Skeletal muscle tissue (tissue), 4 donors: ENCODE results near the gene TEX19. TPM values are rescaled to one million over a fixed set of nuclear protein-coding genes. Genes with fewer than 3 reads are reported as not detected.

Experiments used
- H3K27ac ChIP-seq: one replicate; pipeline ENCODE4 v1.7.0; 2013; ENCODE audit warnings: mild to moderate bottlenecking, low read depth, low read length, inconsistent platforms
- H3K27me3 ChIP-seq, 3 donors: one replicate each; pipeline ENCODE4 v1.7.0; 2013; ENCODE audit warnings: low read length in 3 of 3; ENCODE audit not compliant: control insufficient read depth in 3 of 3, insufficient read depth in 3 of 3
- H3K36me3 ChIP-seq, 3 donors: one replicate each; pipeline ENCODE4 v1.7.0; 2013; ENCODE audit warnings: low read length in 3 of 3; ENCODE audit not compliant: control insufficient read depth in 3 of 3, insufficient read depth in 3 of 3
- H3K4me1 ChIP-seq, 3 donors: one replicate each; pipeline ENCODE4 v1.7.0; 2013; ENCODE audit warnings: low read length in 3 of 3, mild to moderate bottlenecking in 3 of 3; ENCODE audit not compliant: control insufficient read depth in 3 of 3, insufficient read depth in 3 of 3
- H3K4me3 ChIP-seq, 3 donors: one replicate each; pipeline ENCODE4 v1.7.0; 2013; ENCODE audit warnings: low read length in 3 of 3
- H3K9ac ChIP-seq, 3 donors: one replicate each; pipeline ENCODE4 v1.7.0; 2013; ENCODE audit warnings: low read length in 3 of 3, mild to moderate bottlenecking in 3 of 3, moderate library complexity in 2 of 3, low read depth in 1 of 3
- H3K9me3 ChIP-seq, 3 donors: one replicate each; pipeline ENCODE4 v1.7.0; 2013; ENCODE audit warnings: low read length in 3 of 3; ENCODE audit not compliant: control insufficient read depth in 3 of 3
- total RNA-seq: library from RNA; depleted of rRNA; stranded (reverse); fragments of >200 nt; gene quantifications from one replicate; pipeline ENCODE4 v1.2.3, GENCODE V29; 2014
- donor health status: Osteomylitis.

Gene TEX19
- total RNA-seq, 1 donor from 2014 or later = 0.52 TPM

- H3K36me3 ChIP-seq = no peaks in the 10 kb centered on the region
- H3K27ac ChIP-seq = no peak overlapping the region
- peaks cover 0 to 12% (median 6%) of the 10 kb centered on the region in 3 donors for H3K27me3 ChIP-seq
- peaks cover 0 to 3% (median 2%) of the 10 kb centered on the region in 3 donors for H3K4me1 ChIP-seq
- no peak overlapping the region for H3K4me3 ChIP-seq
- no peak overlapping the region for H3K9ac ChIP-seq
- no peaks in the 10 kb centered on the region for H3K9me3 ChIP-seq
Measured at GRCh38 chr17:82322526-82323453, 36.3 kb upstream of the TEX19 start.

DNA sequence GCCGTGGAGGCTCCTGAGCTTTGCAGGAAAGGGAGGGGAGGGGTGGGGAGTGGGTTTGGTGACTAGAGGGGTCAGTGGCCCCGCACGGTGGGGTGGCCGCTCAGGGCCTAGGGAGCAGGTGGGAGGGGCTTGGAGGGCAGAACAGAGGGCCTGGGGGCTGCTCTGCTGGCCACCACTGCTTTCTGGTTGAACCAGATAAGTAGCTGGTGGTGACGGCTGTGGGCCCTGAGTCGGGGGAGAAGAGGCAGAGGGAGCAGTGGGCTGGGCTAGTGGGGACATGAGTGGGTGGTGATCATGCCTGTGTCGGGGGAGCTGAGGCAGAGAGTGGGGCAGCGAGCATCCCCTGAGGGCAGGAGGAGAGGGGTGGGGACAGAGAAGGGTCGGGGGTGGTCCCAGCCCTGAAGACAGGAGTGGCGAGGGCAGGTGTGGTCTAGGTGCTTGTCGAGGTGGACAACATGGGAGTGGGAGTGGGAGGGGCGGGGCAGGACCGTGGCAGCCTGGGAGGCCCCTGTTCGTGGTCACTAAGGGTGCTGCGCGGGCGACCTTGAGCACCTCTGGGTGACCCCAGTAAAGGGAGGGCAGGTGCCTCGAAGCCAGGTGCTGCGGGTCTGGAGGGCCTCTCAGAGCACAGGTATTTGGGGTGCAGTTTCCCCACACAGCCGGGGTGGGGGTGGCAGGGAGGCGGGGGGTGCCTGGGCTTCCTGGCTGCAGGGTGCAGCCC lies 35.4 kb upstream of the TEX19 start:
- H3K36me3 ChIP-seq = no peaks in the 10 kb centered on the region

DNA sequence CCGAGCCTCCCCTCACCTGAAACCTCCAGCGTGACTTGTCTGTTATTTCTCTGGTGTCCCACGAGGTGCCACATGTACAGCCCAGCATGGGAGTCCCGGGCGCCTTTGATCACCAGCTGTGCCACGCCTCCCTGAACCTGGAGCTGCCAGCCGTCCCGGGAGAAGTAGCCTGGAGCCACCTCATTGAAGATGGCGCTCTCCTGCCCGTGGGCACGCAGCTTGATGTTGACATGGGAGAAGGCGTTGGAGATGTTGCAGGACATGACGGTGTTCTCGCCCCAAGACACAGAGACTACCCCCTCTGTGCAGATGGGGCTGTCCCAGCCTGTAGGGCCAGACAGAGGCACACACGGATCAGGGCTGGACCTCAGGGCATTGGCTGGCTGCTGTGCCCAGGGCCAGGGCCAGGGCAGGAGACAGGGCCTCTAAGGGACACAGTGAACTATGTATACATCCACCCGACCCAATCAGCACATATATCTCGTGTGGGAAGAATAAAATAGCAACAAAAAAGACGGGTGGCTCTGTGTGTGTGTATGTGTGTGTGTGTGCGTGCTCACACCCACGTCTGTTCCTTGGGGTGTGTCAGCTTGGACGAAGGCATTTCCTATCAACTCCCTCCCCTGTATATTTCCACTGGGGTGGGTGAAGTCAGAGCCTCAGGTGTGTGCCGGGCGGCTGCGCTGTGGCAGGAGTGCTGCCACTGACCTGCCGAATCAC lies 34.3 kb upstream of the TEX19 start:
- Histone ChIP-seq H3K36me3 (no peaks in the 10 kb centered on the region), H3K9me3 (no peaks in the 10 kb centered on the region), H3K27me3 (peaks cover 18 to 30% (median 19%) of the 10 kb centered on the region in 3 donors), H3K4me1 (peaks cover 0 to 3% (median 2%) of the 10 kb centered on the region in 3 donors), H3K27ac (no peak overlapping the region), H3K4me3 (no peak overlapping the region), H3K9ac (no peak overlapping the region)

More for the DNA sequence above, 35.4 kb upstream of the TEX19 start:
- Histone ChIP-seq H3K27ac (no peak overlapping the region), H3K4me1 (peaks cover 0 to 3% (median 2%) of the 10 kb centered on the region in 3 donors), H3K4me3 (no peak overlapping the region), H3K9ac (no peak overlapping the region), H3K9me3 (no peaks in the 10 kb centered on the region), H3K27me3 (peaks cover 8 to 20% (median 10%) of the 10 kb centered on the region in 3 donors)

DNA sequence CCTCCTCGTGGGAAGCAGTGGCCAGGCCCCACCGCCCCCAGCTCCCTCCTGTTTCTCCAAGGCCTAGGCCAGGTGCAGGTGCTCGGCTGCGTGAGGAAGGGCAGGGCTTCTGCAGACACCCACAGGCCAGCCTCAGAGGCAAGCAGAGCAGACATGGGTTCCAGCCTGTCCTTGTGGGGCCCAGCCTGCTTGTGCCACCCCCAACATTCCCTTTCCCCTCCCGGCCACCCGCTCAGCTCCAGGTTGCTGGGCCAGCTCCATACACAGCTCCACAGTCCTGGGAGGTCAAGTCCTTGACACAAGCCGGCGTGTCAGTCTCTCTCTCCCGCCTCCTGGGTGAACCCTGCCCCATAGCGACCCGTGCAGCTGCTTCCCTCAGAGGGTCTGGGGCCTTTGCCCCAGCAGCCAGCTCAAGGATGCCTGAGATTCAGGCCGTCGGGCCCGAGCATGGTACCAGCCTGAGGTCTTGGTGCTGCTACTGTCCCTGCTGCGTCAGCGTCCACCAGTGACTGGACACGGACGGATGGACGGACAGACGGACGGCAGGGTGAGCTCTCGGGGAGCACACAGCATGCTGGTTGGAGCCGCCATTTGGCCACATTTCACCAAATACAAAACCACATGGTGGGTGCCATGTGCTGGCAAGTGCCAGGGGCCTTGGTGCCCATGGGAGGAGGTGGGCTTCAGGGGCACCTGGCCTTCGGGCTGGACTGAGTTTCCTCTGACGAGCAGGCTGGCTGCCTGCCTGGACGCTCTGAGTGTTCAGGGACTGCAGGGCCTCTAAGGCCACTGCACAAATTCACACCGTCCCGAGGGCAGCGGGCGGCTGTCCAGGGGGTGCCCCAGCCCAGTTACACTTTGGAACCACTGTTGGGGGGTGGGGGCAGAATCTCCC lies 33.5 kb upstream of the TEX19 start:
- no peaks in the 10 kb centered on the region for H3K36me3 ChIP-seq
- no peaks in the 10 kb centered on the region for H3K9me3 ChIP-seq
- no peak overlapping the region for H3K27ac ChIP-seq
- peaks cover 25 to 38% (median 27%) of the 10 kb centered on the region in 3 donors for H3K27me3 ChIP-seq
- H3K9ac ChIP-seq = no peak overlapping the region
- H3K4me1 ChIP-seq = peaks cover 5 to 10% (median 6%) of the 10 kb centered on the region in 3 donors
- no peak overlapping the region for H3K4me3 ChIP-seq

DNA sequence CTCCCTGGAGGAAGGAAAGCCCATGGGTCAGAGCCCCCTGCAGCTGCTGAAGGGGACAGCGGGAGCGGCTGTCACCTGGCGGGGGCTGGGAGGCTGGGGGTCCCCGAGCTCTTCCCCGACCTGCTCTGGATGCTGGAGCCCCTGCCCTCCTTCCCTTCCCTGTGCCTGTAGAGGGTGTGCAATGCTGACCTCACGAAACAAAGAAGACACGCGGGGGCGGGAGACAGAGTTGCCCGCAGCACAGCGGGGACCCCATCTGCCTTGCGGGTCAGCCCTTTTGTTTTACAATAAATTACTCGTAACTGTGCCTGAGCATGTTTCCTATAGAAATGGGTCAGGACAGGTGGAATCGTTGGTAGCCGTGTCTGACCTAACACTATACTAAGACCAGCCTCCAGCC lies 31.8 kb upstream of the TEX19 start:
- Histone ChIP-seq H3K27ac (no peak overlapping the region), H3K9me3 (no peaks in the 10 kb centered on the region), H3K4me3 (no peak overlapping the region), H3K27me3 (peaks cover 35 to 45% (median 35%) of the 10 kb centered on the region in 3 donors), H3K9ac (no peak overlapping the region), H3K4me1 (peaks cover 4 to 15% (median 7%) of the 10 kb centered on the region in 3 donors), H3K36me3 (no peaks in the 10 kb centered on the region)

DNA sequence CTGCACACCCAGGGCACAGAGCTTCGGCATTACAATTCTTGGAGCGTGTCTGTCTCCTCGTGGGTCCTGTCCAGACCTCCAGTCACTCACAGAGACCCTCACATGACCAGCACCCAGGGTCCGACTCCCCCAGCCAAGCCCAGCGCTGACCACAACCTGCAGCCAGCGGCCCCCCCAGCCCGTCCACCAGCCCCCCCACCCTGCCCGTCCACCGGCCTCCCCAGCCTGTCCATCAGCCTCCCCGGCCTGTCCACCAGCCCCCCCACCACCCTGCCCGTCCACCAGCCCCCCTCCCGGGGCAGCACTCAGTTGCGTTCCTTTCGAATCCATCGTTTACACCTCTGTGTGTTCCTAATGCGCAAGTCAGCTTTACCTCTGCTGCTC lies 31.3 kb upstream of the TEX19 start:
- Histone ChIP-seq H3K9ac (no peak overlapping the region), H3K4me1 (peaks cover 7 to 20% (median 11%) of the 10 kb centered on the region in 3 donors), H3K27me3 (peaks cover 39 to 49% (median 40%) of the 10 kb centered on the region in 3 donors), H3K4me3 (no peak overlapping the region), H3K27ac (no peak overlapping the region), H3K36me3 (no peaks in the 10 kb centered on the region), H3K9me3 (no peaks in the 10 kb centered on the region)

DNA sequence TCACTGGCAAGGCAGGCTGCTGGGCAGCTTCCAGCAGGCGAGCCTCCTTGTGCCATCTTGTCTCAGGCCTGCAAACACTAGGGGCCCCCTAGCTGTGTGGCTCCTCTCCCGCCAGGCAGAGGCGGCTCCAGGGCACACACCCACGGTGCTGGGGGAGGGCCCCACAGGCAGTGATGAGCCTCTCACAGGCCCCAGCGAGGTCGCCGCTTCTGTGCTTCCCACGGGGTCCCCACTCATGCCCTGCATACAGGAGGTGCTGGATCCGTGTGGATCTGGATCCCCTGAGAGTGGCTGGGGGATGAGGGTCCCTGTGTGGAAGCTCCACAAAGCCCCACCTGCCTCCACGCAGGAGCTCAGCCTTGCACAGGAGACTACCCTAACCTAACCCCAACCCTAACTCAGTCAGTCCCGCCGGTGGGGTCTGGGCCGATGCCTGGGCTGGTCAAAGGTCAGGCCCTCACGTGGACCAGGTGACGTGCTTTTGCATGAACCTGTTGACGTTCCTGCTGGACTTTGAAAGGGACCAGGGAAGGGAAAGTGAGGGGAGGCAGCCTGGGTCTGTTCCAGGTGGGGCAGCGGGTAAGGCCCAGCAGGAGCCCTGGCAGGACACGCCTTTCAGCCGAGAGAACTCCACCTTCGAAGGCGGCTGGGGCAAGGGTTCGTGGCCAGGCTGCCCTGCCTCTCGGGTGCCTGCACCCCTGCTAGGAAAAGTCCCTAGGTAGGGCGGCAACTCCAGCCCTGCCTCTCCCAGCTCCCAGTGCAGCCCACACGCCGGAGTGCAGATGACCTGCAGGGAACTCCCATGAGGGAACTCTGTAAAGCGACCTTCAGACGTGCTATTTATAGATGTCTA lies 30.7 kb upstream of the TEX19 start:
- Histone ChIP-seq H3K9me3 (no peaks in the 10 kb centered on the region), H3K9ac (no peak overlapping the region), H3K27me3 (peaks cover 45 to 53% (median 45%) of the 10 kb centered on the region in 3 donors), H3K4me1 (peaks cover 10 to 25% (median 17%) of the 10 kb centered on the region in 3 donors), H3K4me3 (no peak overlapping the region), H3K27ac (no peak overlapping the region), H3K36me3 (no peaks in the 10 kb centered on the region)

DNA sequence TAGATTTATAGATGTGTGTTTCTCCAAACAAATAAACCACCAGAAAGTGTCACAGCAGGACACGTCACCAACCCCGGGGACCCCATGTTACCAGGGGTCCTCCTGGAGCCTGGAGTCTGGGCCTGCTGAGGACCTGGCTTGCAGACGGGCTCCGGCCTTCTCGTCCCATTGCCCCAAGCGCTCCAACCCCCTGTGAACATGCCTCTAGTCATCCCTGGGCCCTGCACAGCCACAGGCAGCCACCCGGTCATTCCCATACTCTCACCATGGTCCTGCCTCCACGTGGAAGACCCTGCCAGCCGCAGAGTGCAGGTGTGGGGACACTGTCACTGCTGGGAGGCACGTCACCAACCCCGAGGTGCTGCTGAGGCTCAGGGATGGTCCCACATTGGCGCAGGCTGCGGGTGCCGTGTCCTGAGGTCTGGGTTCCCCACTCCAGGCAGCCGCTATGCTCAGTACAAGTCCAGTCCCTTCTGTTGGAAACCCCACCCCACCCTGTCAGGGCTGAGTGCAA lies 30.0 kb upstream of the TEX19 start:
- no peaks in the 10 kb centered on the region for H3K36me3 ChIP-seq
- no peak overlapping the region for H3K9ac ChIP-seq
- H3K4me1 ChIP-seq = peaks cover 10 to 26% (median 17%) of the 10 kb centered on the region in 3 donors
- peaks cover 45 to 54% (median 45%) of the 10 kb centered on the region in 3 donors for H3K27me3 ChIP-seq
- H3K4me3 ChIP-seq = no peak overlapping the region
- no peak overlapping the region for H3K27ac ChIP-seq
- H3K9me3 ChIP-seq = no peaks in the 10 kb centered on the region
